Thyroid gland (tissue), 4 donors: Measurements from ENCODE around the gene CNTNAP5.

Experiments
- POLR2A ChIP-seq, 2 donors: fragments of 450-650 bp; IDR thresholded peaks; one replicate each; pipeline ENCODE4 v1.6.1; 2017; ENCODE audit warnings: antibody characterized with exemption in 2 of 2, mild to moderate bottlenecking in 2 of 2, moderate library complexity in 1 of 2
- TF ChIP-seq, protein P1 (sequence below), 6 experiments: fragments of 200-600 bp in 3 of 6; fragments of 450-650 bp in 3 of 6; sonication (generic) in 3 of 6; IDR thresholded peaks; one replicate each; pipeline ENCODE4 v1.5.1; 2016 to 2019; ENCODE audit warnings: antibody characterized with exemption in 6 of 6, mild to moderate bottlenecking in 2 of 6, inconsistent platforms in 1 of 6, moderate library complexity in 1 of 6

DNA sequence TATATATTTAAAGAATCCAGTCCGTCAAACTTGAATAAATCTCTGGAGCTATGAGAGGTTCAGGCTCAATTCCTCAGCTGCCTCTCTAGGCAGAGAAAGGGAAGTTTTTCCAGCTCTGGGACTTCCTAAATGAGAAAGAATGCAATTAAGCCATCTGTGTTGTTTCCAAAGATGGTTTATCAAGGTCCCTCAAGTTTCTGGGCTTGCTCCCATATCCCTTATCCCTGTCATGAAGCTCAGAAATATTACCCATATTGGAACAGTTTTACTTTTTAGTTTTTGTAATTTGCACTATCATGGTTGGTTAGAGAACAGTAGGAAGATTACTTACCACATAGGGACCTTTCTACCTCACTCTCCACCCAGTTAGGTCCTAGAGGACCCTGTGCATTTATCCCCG, 1.4 kb downstream of the CNTNAP5 start:
- TF ChIP-seq POLR2A (IDR thresholded peaks at IDR 0.05): no peak
- TF ChIP-seq, protein P1, sequence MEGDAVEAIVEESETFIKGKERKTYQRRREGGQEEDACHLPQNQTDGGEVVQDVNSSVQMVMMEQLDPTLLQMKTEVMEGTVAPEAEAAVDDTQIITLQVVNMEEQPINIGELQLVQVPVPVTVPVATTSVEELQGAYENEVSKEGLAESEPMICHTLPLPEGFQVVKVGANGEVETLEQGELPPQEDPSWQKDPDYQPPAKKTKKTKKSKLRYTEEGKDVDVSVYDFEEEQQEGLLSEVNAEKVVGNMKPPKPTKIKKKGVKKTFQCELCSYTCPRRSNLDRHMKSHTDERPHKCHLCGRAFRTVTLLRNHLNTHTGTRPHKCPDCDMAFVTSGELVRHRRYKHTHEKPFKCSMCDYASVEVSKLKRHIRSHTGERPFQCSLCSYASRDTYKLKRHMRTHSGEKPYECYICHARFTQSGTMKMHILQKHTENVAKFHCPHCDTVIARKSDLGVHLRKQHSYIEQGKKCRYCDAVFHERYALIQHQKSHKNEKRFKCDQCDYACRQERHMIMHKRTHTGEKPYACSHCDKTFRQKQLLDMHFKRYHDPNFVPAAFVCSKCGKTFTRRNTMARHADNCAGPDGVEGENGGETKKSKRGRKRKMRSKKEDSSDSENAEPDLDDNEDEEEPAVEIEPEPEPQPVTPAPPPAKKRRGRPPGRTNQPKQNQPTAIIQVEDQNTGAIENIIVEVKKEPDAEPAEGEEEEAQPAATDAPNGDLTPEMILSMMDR (IDR thresholded peaks at IDR 0.05): no peak
